ENCODE results near the gene HES3. TPM values are rescaled to one million over a fixed set of nuclear protein-coding genes. Genes with fewer than 3 reads are reported as not detected.

The HES3 gene
- total and polyA plus RNA-seq, 11 donors, result not detected

- 4 to 8% (median 5%) methylated on average over 35 to 96 of the region's 96 CpGs for WGBS, 4 donors
- Histone ChIP-seq H3K4me3 (peak overlapping the region in 7 of 12 donors; percentile 7 to 39 (median 25)), H3K36me3 (peaks cover 0 to 4% (median 0%) of the 10 kb centered on the region in 9 donors), H3K9me3 (no peaks in the 10 kb centered on the region), H3K4me1 (peaks cover 0 to 40% (median 17%) of the 10 kb centered on the region in 12 donors), H3K27ac (no peak overlapping the region), H3K27me3 (peaks cover 12 to 79% (median 47%) of the 10 kb centered on the region in 9 donors)
- DNase-seq, result peak in 3 of 5 donors; percentile 52 to 55 (median 53)
- ATAC-seq, result peak in 3 of 4 donors; percentile 13 to 21 (median 16)
- TF ChIP-seq POLR2A (IDR thresholded peaks at IDR 0.05) (no peak), CTCF (IDR thresholded peaks at IDR 0.05) (peak in 3 of 12 donors; percentile 11 to 16 (median 12))
- intact Hi-C loops (cut with DNase I), result loop anchor here in 8 of 10 donors (2.0 to 10.0 kb wide), 10 partner anchors 33 to 207 kb away; no protein-coding TSS in a partner anchor
Measured at GRCh38 chr1:6248932-6249738, 5.2 kb downstream of the HES3 start.

DNA sequence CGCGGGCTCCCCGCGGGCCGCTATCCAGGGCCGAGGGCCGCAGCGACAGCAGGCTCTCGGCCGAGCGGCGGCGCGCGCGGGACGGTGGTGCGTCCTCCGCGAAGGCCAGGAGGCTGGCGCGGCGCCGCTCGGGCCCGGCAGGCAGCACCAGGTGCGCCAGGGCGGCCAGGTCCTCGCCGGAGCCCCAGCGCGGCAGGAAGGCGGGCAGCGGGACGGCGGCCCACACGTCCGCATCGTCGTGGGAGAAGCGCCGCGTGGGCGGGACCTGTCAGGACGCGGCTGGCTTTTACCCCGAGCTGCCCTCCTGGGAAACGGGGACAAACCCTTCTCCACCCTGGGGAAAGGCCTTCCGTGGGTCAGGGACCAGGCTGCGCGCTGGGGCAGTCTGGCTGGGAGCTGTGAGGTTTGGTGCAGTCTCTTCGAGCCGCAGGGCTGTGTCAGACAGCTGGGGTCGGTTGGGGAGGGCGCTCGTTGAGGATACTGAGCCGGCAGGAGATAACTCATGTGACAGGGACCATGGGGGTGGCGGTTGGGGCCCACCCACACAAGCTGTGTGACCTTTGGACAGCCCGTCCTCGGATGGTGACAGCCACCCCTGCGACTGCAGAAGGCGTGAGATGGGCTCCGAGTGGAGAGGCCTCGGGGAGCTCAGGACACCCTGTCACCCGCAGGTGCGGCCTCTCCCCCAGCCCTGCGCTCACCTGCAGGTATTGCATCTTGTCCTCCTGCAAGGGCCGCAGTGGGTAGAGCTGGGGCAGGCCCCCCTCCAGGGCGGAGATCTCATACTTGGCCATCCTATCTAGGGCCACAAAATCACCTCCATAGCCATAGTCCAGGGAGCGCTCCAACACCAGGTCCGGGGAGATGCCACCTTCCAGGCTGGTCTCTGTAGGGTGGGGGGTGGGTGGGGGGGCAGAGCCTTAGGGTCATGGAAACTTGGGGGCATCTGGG is 6.0 kb downstream of the HES3 start:
- DNase-seq (peak in 1 of 5 donors; percentile 57), ATAC-seq (no peak)
- H3K36me3 ChIP-seq, result peaks cover 0 to 4% (median 0%) of the 10 kb centered on the region in 9 donors
- WGBS, 4 donors, result 16 to 33% (median 20%) methylated on average over 26 to 71 of the region's 71 CpGs
- no peak overlapping the region for H3K27ac ChIP-seq
- no peak overlapping the region for H3K4me3 ChIP-seq
- TF ChIP-seq POLR2A (IDR thresholded peaks at IDR 0.05), result no peak
- TF ChIP-seq CTCF (IDR thresholded peaks at IDR 0.05), result no peak
- peaks cover 0 to 35% (median 17%) of the 10 kb centered on the region in 12 donors for H3K4me1 ChIP-seq
- H3K9me3 ChIP-seq, result no peaks in the 10 kb centered on the region
- intact Hi-C loops (cut with DNase I), result loop anchor here in 8 of 10 donors (2.0 to 10.0 kb wide), 10 partner anchors 32 to 208 kb away; no protein-coding TSS in a partner anchor
- H3K27me3 ChIP-seq, result peaks cover 8 to 70% (median 39%) of the 10 kb centered on the region in 9 donors

DNA sequence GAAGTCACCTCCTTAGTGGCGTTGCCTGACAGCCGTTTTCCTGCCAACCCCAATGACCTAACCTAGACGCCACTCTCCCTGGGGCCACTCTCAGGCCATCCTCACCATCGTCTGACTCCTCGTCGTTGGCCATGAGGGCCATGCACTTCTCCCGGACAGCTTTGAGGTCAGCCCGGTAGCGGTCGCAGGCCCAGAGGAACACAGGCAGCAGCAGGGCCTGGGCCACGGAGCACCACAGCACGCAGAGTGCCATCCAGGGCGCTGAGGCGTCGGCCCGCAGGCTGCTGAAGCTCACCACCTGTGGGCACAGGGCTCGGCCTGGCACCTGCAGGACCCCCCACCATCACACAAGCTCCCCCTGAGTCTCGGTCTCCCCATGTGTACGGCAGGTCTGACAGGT is 7.3 kb downstream of the HES3 start:
- ATAC-seq (no peak), DNase-seq (no peak)
- Histone ChIP-seq H3K4me3 (no peak overlapping the region), H3K27me3 (peaks cover 2 to 58% (median 28%) of the 10 kb centered on the region in 9 donors), H3K4me1 (peaks cover 0 to 23% (median 8%) of the 10 kb centered on the region in 12 donors), H3K27ac (no peak overlapping the region), H3K36me3 (peaks cover 0 to 4% (median 0%) of the 10 kb centered on the region in 9 donors), H3K9me3 (no peaks in the 10 kb centered on the region)
- intact Hi-C loops (cut with DNase I), result no loop called here
- no peak for TF ChIP-seq POLR2A (IDR thresholded peaks at IDR 0.05)
- TF ChIP-seq CTCF (IDR thresholded peaks at IDR 0.05), result no peak
- WGBS, 4 donors, result 83 to 88% (median 84%) methylated on average over 18 to 19 of the region's 19 CpGs
